HEK293T (cell line): ENCODE results near the gene PGM5.
"Not testable (repeated sequence)": the region's sequence is repeated elsewhere in the genome, so short reads cannot be mapped to it uniquely, and the experiment has no call there.

Experiments used
- BHLHE40 ChIP-seq: fragments of 450-650 bp; IDR thresholded peaks from 2 replicates; pipeline ENCODE4 v1.6.1; 2016; ENCODE audit warnings: mild to moderate bottlenecking, moderate library complexity, borderline replicate concordance
- CTBP1 ChIP-seq: fragments of 450-650 bp; IDR thresholded peaks from 2 replicates; pipeline ENCODE4 v1.6.1; 2016; ENCODE audit warnings: borderline replicate concordance
- ELF4 ChIP-seq: fragments of 450-650 bp; IDR thresholded peaks from 2 replicates; pipeline ENCODE4 v1.6.1; 2017; ENCODE audit warnings: antibody characterized with exemption
- FOXA1 ChIP-seq: fragments of 450-650 bp; IDR thresholded peaks from 2 replicates; pipeline ENCODE4 v1.6.1; 2016; ENCODE audit warnings: mild to moderate bottlenecking
- FOXK2 ChIP-seq: fragments of 450-650 bp; IDR thresholded peaks from 2 replicates; pipeline ENCODE4 v1.6.1; 2016; ENCODE audit warnings: mild to moderate bottlenecking
- FOXM1 ChIP-seq: fragments of 450-650 bp; IDR thresholded peaks from 2 replicates; pipeline ENCODE4 v1.6.1; 2017; ENCODE audit warnings: mild to moderate bottlenecking, borderline replicate concordance
- HDGF ChIP-seq: fragments of 450-650 bp; IDR thresholded peaks from 2 replicates; pipeline ENCODE4 v1.6.1; 2017; ENCODE audit warnings: antibody characterized with exemption, borderline replicate concordance
- NFRKB ChIP-seq: fragments of 450-650 bp; IDR thresholded peaks from 2 replicates; pipeline ENCODE4 v1.6.1; 2016; ENCODE audit warnings: mild to moderate bottlenecking, moderate library complexity
- SP1 ChIP-seq: fragments of 450-650 bp; IDR thresholded peaks from 2 replicates; pipeline ENCODE4 v1.6.1; 2017
- SUZ12 ChIP-seq: fragments of 450-650 bp; IDR thresholded peaks from 2 replicates; pipeline ENCODE4 v1.6.1; 2016; ENCODE audit warnings: mild to moderate bottlenecking
- TARDBP ChIP-seq: fragments of 450-650 bp; IDR thresholded peaks from 2 replicates; pipeline ENCODE4 v1.6.1; 2016

- not testable (repeated sequence) for TF ChIP-seq FOXM1, SP1, ELF4, CTBP1, BHLHE40, NFRKB, FOXK2, SUZ12, TARDBP, FOXA1, HDGF
These were observed 38.2 kb upstream of the PGM5 start for GRCh38 chr9:68318209-68318608.
